WERI-Rb-1 (cell line): ENCODE measurements around the gene ZNF319.

ENCODE experiments used
- DNase-seq: peaks from one replicate; pipeline ENCODE4 v3.0.0-alpha.2; 2020
- H3K27ac ChIP-seq: fragments of 250-450 bp; sonication (Bioruptor Pico); 2 replicates; pipeline ENCODE4 v1.5.1; 2020; ENCODE audit warnings: mild to moderate bottlenecking, moderate library complexity
- H3K27me3 ChIP-seq: fragments of 250-450 bp; sonication (Bioruptor Pico); 2 replicates; pipeline ENCODE4 v1.5.1; 2021; ENCODE audit warnings: mild to moderate bottlenecking, low read depth, moderate library complexity; ENCODE audit not compliant: insufficient read depth, severe bottlenecking
- H3K36me3 ChIP-seq: fragments of 250-450 bp; sonication (Bioruptor Pico); 2 replicates; pipeline ENCODE4 v1.5.1; 2020; ENCODE audit warnings: mild to moderate bottlenecking, moderate library complexity
- H3K4me3 ChIP-seq: 2 replicates; pipeline ENCODE4 v1.5.1; 2011; ENCODE audit warnings: low read depth, mild to moderate bottlenecking, control low read depth, low read length
- H3K9me3 ChIP-seq: fragments of 250-450 bp; sonication (Bioruptor Pico); 2 replicates; pipeline ENCODE4 v1.5.1; 2021; ENCODE audit warnings: mild to moderate bottlenecking, moderate library complexity; ENCODE audit not compliant: severe bottlenecking
- TF ChIP-seq, protein P1 (sequence below): IDR thresholded peaks from 2 replicates; pipeline ENCODE4 v1.5.1; 2011; ENCODE audit warnings: low read depth, mild to moderate bottlenecking, control low read depth, inconsistent platforms, low read length

ZNF319 gene

DNA sequence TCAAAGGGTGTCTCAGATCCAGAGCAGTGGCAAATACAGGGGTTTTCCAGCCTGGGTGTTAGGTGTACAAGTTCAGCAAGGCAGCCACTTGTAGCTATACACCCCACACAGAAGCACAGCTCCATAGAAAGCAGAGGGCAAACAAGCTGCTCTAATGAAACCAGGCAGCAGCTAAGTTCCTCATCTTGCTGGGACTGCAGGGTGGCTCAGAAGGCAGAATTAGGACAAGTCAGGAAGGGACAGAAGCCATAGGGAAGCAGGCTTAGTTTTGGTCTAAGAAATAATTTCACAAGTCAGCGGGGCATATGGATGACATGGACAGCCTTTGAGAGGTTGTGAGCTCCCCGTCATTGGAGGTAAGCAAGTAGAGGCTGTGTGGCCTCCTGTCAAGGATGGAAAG, 53.2 kb downstream of the ZNF319 start:
- no peak for DNase-seq
- no peak overlapping the region for H3K4me3 ChIP-seq
- no peaks in the 10 kb centered on the region for H3K27me3 ChIP-seq
- no peaks in the 10 kb centered on the region for H3K9me3 ChIP-seq
- no peak overlapping the region for H3K27ac ChIP-seq
- TF ChIP-seq, protein P1, sequence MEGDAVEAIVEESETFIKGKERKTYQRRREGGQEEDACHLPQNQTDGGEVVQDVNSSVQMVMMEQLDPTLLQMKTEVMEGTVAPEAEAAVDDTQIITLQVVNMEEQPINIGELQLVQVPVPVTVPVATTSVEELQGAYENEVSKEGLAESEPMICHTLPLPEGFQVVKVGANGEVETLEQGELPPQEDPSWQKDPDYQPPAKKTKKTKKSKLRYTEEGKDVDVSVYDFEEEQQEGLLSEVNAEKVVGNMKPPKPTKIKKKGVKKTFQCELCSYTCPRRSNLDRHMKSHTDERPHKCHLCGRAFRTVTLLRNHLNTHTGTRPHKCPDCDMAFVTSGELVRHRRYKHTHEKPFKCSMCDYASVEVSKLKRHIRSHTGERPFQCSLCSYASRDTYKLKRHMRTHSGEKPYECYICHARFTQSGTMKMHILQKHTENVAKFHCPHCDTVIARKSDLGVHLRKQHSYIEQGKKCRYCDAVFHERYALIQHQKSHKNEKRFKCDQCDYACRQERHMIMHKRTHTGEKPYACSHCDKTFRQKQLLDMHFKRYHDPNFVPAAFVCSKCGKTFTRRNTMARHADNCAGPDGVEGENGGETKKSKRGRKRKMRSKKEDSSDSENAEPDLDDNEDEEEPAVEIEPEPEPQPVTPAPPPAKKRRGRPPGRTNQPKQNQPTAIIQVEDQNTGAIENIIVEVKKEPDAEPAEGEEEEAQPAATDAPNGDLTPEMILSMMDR = no peak
- H3K36me3 ChIP-seq = no peaks in the 10 kb centered on the region

DNA sequence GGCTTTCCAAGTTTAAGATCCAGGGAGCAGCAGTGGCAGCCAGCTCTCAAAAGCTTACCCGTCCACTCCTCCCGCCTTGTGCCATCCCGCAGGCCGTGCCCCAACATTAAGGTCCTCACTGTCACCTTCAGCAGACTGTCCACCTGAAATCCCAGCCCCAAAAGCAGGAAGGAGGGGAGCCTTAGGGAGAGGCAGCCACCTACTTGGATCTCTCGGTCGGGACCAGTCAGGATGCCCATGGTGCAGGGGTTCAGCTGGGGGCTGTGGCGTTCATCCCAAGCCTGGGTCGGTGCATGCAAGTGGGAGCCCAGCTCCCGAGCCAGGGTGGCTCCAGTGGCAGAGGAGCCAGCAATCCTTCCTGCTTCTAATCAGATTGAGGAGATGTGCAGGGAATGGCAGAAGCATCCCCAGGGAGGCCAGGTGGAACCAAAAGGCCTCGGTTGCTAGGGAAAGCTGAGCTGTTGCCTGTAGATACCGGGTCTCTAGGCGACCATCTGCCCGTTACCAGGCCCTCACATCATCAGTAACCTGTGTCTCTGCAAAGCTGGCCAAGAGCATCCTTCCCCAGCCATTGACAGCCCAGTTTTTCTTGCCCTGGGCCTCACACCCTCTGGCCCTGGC, 54.2 kb downstream of the ZNF319 start:
- Histone ChIP-seq H3K9me3 (no peaks in the 10 kb centered on the region), H3K4me3 (no peak overlapping the region), H3K27me3 (no peaks in the 10 kb centered on the region), H3K36me3 (no peaks in the 10 kb centered on the region), H3K27ac (no peak overlapping the region)
- no peak for DNase-seq
- TF ChIP-seq, protein P1 = no peak

GRCh38 chr16:57945740-57946138, 54.7 kb downstream of the ZNF319 start:
- no peaks in the 10 kb centered on the region for H3K9me3 ChIP-seq
- TF ChIP-seq, protein P1 = no peak
- DNase-seq = no peak
- no peak overlapping the region for H3K4me3 ChIP-seq
- H3K36me3 ChIP-seq = no peaks in the 10 kb centered on the region
- no peak overlapping the region for H3K27ac ChIP-seq
- no peaks in the 10 kb centered on the region for H3K27me3 ChIP-seq

GRCh38 chr16:57944970-57945739, 55.3 kb downstream of the ZNF319 start:
- Histone ChIP-seq H3K27me3 (no peaks in the 10 kb centered on the region), H3K27ac (no peak overlapping the region), H3K9me3 (no peaks in the 10 kb centered on the region), H3K4me3 (no peak overlapping the region), H3K36me3 (no peaks in the 10 kb centered on the region)
- no peak for DNase-seq
- TF ChIP-seq, protein P1 = no peak
